DND-41 (cell line): Measurements from ENCODE around the gene NPRL2.
A peak's percentile ranks its signal among the peaks of the same experiment; 100 is the strongest.

Source experiments
- ATAC-seq: fragments of 200-7000 bp; cut with Tn5 transposase; 3 replicates; pipeline ENCODE4 v1.9.1; 2021; ENCODE audit warnings: low read depth; ENCODE audit not compliant: insufficient read depth
- DNase-seq: peaks from one replicate; pipeline ENCODE4 v3.0.0-alpha.2; 2020
- H2AFZ ChIP-seq: 2 replicates; pipeline ENCODE4 v1.6.0; 2012; ENCODE audit warnings: low read depth, low read length
- H3K27ac ChIP-seq: 2 replicates; pipeline ENCODE4 v1.5.1; 2012; ENCODE audit warnings: low read length, inconsistent platforms
- H3K27me3 ChIP-seq: fragments of 200-600 bp; sonication (generic); 2 replicates; pipeline ENCODE4 v1.6.0; 2012; ENCODE audit warnings: low read length, mild to moderate bottlenecking, inconsistent platforms; ENCODE audit not compliant: insufficient read depth, poor library complexity
- H3K36me3 ChIP-seq: 2 replicates; pipeline ENCODE4 v1.5.1; 2012; ENCODE audit warnings: low read length, inconsistent platforms; ENCODE audit not compliant: insufficient read depth
- H3K4me1 ChIP-seq: 2 replicates; pipeline ENCODE4 v1.5.1; 2012; ENCODE audit warnings: mild to moderate bottlenecking, low read length; ENCODE audit not compliant: insufficient read depth
- H3K4me2 ChIP-seq: 2 replicates; pipeline ENCODE4 v1.6.0; 2012; ENCODE audit warnings: mild to moderate bottlenecking, moderate library complexity, low read length, inconsistent platforms; ENCODE audit not compliant: insufficient read depth
- H3K4me3 ChIP-seq, 2 experiments: fragments of 200-600 bp in 1 of 2; shearing (Covaris generic) in 1 of 2; 2 replicates each; pipeline ENCODE4 v1.5.1; 2012 to 2016; ENCODE audit warnings: inconsistent platforms in 2 of 2, low read length in 2 of 2, mild to moderate bottlenecking in 2 of 2, low read depth in 1 of 2, moderate library complexity in 1 of 2
- H3K79me2 ChIP-seq: 2 replicates; pipeline ENCODE4 v1.6.0; 2012; ENCODE audit warnings: low read length, inconsistent platforms; ENCODE audit not compliant: insufficient read depth
- H3K9ac ChIP-seq: 2 replicates; pipeline ENCODE4 v1.6.0; 2012; ENCODE audit warnings: low read depth, mild to moderate bottlenecking, inconsistent platforms, low read length, moderate library complexity
- H3K9me3 ChIP-seq: 2 replicates; pipeline ENCODE4 v1.5.1; 2012; ENCODE audit warnings: low read length, moderate library complexity, mild to moderate bottlenecking, inconsistent platforms; ENCODE audit not compliant: insufficient read depth, severe bottlenecking
- H4K20me1 ChIP-seq: 2 replicates; pipeline ENCODE4 v1.6.0; 2012; ENCODE audit warnings: low read length; ENCODE audit not compliant: insufficient read depth
- CTCF ChIP-seq: IDR thresholded peaks from 2 replicates; pipeline ENCODE4 v1.5.1; 2012; ENCODE audit warnings: borderline replicate concordance, low read length, moderate library complexity, mild to moderate bottlenecking; ENCODE audit not compliant: poor library complexity, severe bottlenecking; ENCODE audit errors: extremely low read depth
- EZH2 ChIP-seq: IDR thresholded peaks from 3 replicates; pipeline ENCODE4 v1.6.1; 2012; ENCODE audit warnings: borderline replicate concordance, low read depth, mild to moderate bottlenecking, moderate library complexity, low read length, inconsistent platforms; ENCODE audit not compliant: severe bottlenecking

NPRL2 gene

GRCh38 chr3:50323092-50323600 lies 27.4 kb downstream of the NPRL2 start:
- no peak overlapping the region for H3K4me2 ChIP-seq
- H4K20me1 ChIP-seq: peaks cover 19% of the 10 kb centered on the region; the same call in 1 of the 2 replicates
- DNase-seq: no peak
- no peak overlapping the region for H3K4me3 ChIP-seq
- ATAC-seq: no peak
- no peak overlapping the region for H2AFZ ChIP-seq
- H3K27me3 ChIP-seq: no peaks in the 10 kb centered on the region
- H3K27ac ChIP-seq: no peak overlapping the region
- TF ChIP-seq CTCF: no peak
- no peak for TF ChIP-seq EZH2
- H3K4me1 ChIP-seq: peaks cover 57% of the 10 kb centered on the region
- no peak overlapping the region for H3K9ac ChIP-seq
- H3K79me2 ChIP-seq: peaks cover 47% of the 10 kb centered on the region
- no peaks in the 10 kb centered on the region for H3K9me3 ChIP-seq
- peaks cover 47% of the 10 kb centered on the region for H3K36me3 ChIP-seq

GRCh38 chr3:50322386-50323091 lies 28.0 kb downstream of the NPRL2 start, which contains the start of gene HYAL2:
HYAL2 (minus strand) TSS chr3:50322745; CDS start chr3:50320489, 2,256 bp downstream.
- peaks cover 61% of the 10 kb centered on the region for H3K4me1 ChIP-seq
- peak within 1 kb of the TSS; percentile 44 to 74 for H3K4me3 ChIP-seq
- no peaks in the 10 kb centered on the region for H3K27me3 ChIP-seq
- H3K36me3 ChIP-seq: peaks cover 51% of the 10 kb centered on the region
- H3K4me2 ChIP-seq: peak within 1 kb of the TSS; percentile 78
- peaks cover 19% of the 10 kb centered on the region; the same call in 1 of the 2 replicates for H4K20me1 ChIP-seq
- DNase-seq (no peak), ATAC-seq (no peak)
- peak within 1 kb of the TSS; percentile 62 for H3K9ac ChIP-seq
- H3K27ac ChIP-seq: peak within 1 kb of the TSS; percentile 100
- no peak for TF ChIP-seq CTCF
- peak within 1 kb of the TSS; percentile 100 for H2AFZ ChIP-seq
- peaks cover 42% of the 10 kb centered on the region for H3K79me2 ChIP-seq
- H3K9me3 ChIP-seq: no peaks in the 10 kb centered on the region

GRCh38 chr3:50322115-50322385 lies 28.5 kb downstream of the NPRL2 start:
- no peak for ATAC-seq
- Histone ChIP-seq H3K9me3 (no peaks in the 10 kb centered on the region), H3K4me1 (peaks cover 56% of the 10 kb centered on the region), H3K9ac (peak overlapping the region; percentile 62), H3K4me3 (peak overlapping the region in 1 of 2 experiments; percentile 74; a peak in 2 of 4 replicates), H4K20me1 (peaks cover 20% of the 10 kb centered on the region; the same call in 1 of the 2 replicates), H3K27me3 (no peaks in the 10 kb centered on the region), H2AFZ (peak overlapping the region; percentile 100), H3K4me2 (peak overlapping the region; percentile 78), H3K79me2 (peaks cover 37% of the 10 kb centered on the region), H3K27ac (peak overlapping the region; percentile 100), H3K36me3 (peaks cover 56% of the 10 kb centered on the region)
- TF ChIP-seq CTCF (no peak), EZH2 (no peak)
- DNase-seq: no peak
